GM12878 (cell line): ENCODE measurements around the gene KRTAP10-6.

Experiments
- ATF7 ChIP-seq: fragments of 450-650 bp; IDR thresholded peaks from 2 replicates; pipeline ENCODE4 v1.6.1; 2016; ENCODE audit warnings: low read depth, mild to moderate bottlenecking
- CREB1 ChIP-seq: IDR thresholded peaks from 2 replicates; pipeline ENCODE4 v1.6.1; 2012; ENCODE audit warnings: low read depth, mild to moderate bottlenecking, inconsistent platforms
- CTCF ChIP-seq, 3 experiments: IDR thresholded peaks in 2 of 3; conservative IDR thresholded peaks in 1 of 3; 2 replicates each; pipeline ENCODE4 v1.5.1; 2011; ENCODE audit warnings: low read depth in 3 of 3, low read length in 3 of 3, mild to moderate bottlenecking in 3 of 3, control low read depth in 2 of 3, moderate library complexity in 2 of 3, inconsistent platforms in 1 of 3, mixed read lengths in 1 of 3; ENCODE audit not compliant: control insufficient read depth in 2 of 3, insufficient read depth in 1 of 3; ENCODE audit errors: extremely low read depth in 1 of 3
- EGR1 ChIP-seq, 2 experiments: IDR thresholded peaks; 1 replicate in 1 of 2; 2 replicates in 1 of 2; pipeline ENCODE4 v1.6.1; 2011 to 2012; ENCODE audit warnings: low read depth in 2 of 2, low read length in 2 of 2, borderline replicate concordance in 1 of 2, mild to moderate bottlenecking in 1 of 2, moderate library complexity in 1 of 2
- EZH2 ChIP-seq: IDR thresholded peaks from 2 replicates; pipeline ENCODE4 v1.6.1; 2012; ENCODE audit warnings: low read depth, mild to moderate bottlenecking, control low read depth, inconsistent platforms, low read length, borderline replicate concordance; ENCODE audit not compliant: control insufficient read depth
- MAX ChIP-seq: IDR thresholded peaks from 2 replicates; pipeline ENCODE4 v1.6.1; 2012; ENCODE audit warnings: low read depth, low read length, improper control_type of control experiment
- POLR2AphosphoS2 ChIP-seq: IDR thresholded peaks from 2 replicates; pipeline ENCODE4 v1.6.1; 2011; ENCODE audit warnings: low read depth, mild to moderate bottlenecking, low read length, improper control_type of control experiment, moderate library complexity
- USF1 ChIP-seq: IDR thresholded peaks from 2 replicates; pipeline ENCODE4 v1.6.1; 2011; ENCODE audit warnings: borderline replicate concordance, low read depth, mild to moderate bottlenecking, moderate library complexity, mixed read lengths, low read length; ENCODE audit not compliant: insufficient read depth; ENCODE audit errors: extremely low read length

- TF ChIP-seq CTCF (IDR thresholded peaks at IDR 0.05 in 2 of 3, conservative IDR thresholded peaks at IDR 0.05 in 1 of 3; ENCODE audit: control insufficient read depth in 2 of 3, extremely low read depth in 1 of 3, insufficient read depth in 1 of 3, low read depth in 3 of 3, low read length in 3 of 3), result no peak
- TF ChIP-seq EGR1 (IDR thresholded peaks at IDR 0.05; ENCODE audit: borderline replicate concordance in 1 of 2, low read depth in 2 of 2, low read length in 2 of 2), result no peak
- TF ChIP-seq USF1, result no peak
- TF ChIP-seq ATF7, result no peak
- TF ChIP-seq CREB1, result no peak
- TF ChIP-seq EZH2, result no peak
- TF ChIP-seq MAX, result no peak
- no peak for TF ChIP-seq POLR2AphosphoS2
Observed at GRCh38 chr21:44589586-44590305, 2.6 kb downstream of the KRTAP10-6 start.
